NCI-H1048 (cell line): ENCODE measurements around the gene OXLD1.

ENCODE experiments used
- DNase-seq: peaks from one replicate; lab custom pipeline; 2025; lab: John Stamatoyannopoulos, UW

The OXLD1 gene

DNA sequence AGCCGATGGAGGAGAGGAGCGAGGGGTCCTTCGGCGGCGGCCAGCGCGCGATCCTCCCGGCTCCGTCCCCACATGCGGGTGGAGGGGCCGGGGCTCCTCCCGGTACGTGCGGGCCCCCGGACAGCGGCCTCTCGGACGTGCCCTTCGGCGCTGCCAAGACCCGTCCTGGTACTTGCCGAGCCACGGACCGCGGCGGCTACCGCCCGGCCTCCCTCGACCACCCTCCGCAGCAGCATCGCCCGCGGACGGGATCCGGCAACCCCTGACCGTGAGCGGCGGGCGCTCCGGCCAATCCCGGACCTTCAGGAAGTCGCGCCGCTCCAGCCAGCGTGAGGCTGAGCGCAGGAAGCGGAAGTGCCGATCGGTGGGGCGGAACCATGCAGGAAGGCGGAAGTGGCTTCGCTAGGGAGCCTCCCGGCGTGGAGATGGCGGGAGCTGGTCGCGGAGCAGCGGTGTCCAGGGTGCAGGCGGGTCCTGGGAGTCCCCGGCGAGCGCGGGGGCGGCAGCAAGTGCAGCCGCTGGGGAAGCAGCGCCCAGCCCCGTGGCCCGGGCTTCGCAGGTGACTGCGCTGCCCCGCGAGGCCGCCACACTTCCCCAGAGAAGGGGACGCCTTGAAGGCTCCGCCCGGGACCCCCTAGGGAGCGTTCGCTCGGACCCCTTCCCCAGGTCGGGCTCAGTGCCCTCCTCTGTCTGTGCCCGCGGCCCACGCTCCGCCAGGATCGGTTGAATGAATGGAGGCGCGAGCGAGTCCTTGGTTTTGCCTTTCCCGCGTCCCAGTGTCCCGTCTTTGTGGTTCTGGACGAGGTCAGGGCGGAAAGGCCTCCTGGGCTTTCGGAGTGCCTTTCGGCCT is at the start of gene OXLD1, which contains the start of gene CCDC137:
OXLD1 (minus strand) TSS at position 264 of the 850 bp plus-strand sequence; CDS start at position 236, 28 bp downstream.
CCDC137 (plus strand) TSS at position 396 of the 850 bp plus-strand sequence; CDS start at position 426, 30 bp downstream.
- DNase-seq = peak; percentile 82

DNA sequence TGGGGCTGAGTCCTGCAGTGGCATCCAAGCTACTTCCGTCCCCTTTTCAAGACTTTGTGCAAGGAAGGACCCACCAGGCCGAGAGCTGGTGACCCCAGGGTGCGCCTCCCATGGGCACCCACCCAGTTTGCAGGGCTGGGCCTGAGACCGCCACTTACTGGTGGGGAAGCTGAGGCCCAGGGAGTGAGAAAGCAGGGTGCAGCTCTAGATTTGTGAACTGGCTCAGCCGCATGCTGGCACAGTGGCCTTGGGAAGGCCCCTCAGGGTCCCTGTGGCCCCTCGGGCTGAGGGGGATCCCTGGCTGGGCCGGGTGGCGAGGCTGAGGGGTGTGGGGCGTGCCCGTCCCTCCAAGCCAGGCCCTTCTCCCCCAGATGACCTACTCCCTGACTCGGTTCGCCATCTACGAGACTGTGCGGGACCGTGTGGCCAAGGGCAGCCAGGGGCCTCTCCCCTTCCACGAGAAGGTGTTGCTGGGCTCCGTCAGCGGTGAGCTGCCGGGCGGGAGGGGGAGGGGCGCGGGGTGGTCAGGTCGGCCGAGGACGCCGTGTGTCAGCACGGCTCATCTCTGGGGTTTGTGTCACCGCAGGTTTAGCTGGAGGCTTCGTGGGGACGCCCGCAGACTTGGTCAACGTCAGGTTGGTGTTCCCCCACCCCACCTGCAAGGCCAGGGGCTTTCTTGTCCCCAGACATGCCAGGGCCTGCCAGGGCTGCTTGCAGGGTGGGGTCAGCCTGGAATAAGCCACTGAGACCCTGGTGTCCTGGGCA is 48.9 kb upstream of the OXLD1 start:
- DNase-seq = no peak

DNA sequence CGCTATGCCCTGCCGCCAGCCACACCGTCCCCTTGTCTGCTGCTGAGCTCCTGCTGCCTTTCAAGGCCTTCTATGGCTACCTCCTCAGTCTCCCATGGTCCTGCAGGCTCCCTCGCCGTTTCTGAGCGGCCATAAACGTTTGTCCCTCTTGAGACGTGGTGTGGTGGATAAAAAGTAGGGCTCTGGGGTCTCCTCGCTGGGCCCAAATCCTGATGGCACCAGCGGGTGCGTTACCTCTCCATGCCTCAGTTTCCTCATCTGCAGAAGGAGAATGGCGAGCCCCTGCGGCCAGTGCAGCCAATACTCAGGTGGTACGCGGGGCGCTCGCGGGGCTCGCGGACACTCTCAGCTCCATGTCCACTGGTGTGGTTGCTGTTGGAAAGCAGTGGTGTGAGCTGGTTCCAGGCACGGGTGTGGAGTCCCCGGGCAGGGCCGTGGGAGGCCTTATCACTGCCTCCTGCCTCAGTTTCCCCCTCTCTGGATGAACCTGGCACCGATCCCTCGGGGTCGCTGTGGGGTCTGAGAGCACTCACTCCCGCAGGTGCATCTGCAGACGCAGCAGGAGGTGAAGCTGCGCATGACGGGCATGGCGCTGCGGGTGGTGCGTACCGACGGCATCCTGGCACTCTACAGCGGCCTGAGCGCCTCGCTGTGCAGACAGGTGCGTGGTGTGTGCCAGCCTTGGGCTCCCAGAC is 48.2 kb upstream of the OXLD1 start:
- no peak for DNase-seq

DNA sequence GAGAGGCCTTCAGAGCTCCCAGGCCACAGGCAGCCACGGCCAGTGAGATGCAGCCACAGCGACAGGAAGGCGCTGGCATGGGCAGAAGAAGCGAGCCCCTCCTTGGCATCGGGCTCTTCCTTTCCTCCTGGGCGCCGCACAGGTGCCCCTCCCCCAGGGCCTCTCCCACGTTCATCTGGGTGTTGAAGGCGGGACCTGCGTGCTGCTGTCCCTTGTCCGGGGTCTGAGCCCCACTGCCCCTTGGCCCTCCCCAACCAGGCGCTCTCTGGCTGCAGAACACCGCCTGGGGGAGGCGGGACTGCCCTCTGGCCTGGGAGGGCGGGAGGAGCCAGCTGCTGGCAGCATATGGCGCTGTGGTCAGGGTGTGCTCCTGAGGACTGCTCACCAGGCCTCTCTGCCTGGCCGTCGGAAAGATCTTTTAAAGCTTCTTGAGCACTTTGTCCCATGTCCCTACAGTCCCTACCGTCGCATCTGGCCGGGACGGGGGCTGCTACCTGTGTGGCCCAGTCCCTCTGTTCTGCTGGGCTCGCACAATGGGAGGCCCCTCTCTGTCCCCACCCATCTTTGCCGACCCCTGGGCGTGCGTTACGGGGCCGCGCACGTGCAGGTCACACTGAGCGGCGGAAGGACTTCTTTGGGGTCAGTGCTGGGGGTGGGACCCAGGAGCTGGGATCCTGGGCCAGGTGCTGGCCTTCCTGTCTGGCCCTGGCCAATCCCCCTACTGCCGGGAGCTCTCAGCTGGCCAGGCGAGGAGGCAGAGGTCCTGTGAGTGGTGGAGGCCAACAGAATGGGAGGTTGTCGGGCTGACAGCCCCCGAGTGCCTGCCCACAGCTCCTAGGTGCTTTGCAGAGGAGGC is 47.4 kb upstream of the OXLD1 start:
- no peak for DNase-seq

DNA sequence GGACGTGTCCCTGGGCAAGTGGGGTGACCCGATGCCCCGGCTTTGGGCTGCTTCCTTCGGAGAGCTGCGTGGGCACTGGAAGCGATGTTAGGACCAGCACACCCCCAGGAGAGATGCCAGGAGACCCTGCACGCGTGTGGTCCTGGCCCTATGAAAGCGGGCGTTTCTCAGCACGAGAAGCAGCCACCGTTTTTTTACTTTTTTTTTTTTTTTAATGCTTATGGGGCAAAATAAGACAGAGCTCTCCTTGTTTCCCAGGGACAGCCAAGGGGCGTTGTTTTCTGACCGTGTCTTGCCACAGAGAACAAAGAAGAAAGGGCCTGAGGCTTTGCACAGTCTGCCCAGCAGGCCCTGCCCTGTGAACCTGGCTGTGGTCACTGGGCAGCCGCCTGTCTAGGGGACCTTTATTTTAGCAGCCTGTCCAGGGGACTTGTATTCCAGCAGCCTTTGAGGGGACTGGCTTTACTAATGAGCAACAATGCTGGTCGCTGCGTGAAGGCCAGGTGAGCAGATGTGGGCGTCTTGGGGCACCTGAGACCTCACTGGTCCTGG is 46.7 kb upstream of the OXLD1 start:
- DNase-seq = no peak

DNA sequence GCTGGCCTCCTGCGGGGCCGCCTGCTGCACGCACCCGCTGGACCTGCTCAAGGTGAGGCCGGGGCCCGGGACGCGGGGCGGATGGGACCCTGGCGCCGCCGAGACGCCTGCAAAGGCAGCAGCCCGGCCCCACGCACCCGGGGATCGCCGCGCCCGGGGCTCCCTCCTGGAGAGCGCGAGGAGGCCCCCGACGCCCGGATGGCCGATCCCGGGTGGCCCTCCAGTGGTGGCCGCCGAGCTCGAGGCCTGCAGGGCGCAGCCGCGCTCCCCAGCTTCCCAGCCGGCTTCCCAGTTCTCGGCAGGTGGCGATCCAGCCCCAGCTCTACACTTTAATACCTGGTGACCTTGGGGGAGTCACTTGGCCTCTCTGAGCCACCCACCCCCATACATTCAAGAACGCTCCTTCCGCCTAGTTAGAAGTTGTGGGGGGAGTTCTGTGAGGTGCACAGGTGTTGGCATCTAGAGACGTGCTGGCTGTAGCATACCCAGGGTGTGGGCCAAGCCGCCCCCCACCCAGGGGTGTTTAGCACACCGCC is 46.1 kb upstream of the OXLD1 start:
- DNase-seq = no peak

DNA sequence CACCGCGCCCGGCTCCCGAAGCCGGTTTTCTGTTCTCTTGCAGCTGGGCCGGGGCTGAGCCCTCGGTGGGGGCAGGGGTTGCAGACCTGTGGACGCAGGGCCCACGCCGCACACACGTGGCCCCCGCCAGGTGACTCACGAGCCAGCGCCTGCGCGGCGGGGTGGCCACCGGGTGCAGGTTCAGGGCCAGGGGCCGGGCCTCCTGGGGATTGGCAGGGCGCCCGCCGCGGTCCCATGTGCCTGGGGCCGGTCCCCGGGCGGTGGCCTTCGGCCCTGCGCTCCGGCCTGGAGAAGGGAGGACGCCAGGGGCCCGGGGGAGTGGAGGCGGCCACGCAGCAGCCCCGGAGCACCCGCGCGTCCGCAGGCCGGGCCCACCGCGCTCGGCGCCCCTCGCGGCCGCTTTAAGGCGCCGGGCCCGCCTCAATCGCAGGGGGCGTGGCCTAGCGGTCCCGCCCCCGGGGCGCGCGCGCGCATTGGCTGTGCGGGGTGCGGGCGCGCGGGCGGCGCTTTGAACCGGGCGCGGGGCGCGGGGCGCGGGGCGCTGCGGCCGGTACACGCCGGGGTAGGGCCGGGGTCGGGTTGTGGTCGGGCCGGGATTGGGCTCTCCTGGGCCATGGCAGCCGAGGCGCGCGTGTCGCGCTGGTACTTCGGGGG is 45.5 kb upstream of the OXLD1 start, which contains the start of gene SLC25A10:
SLC25A10 (plus strand) TSS at position 471 of the 654 bp plus-strand sequence; CDS start at position 614, 143 bp downstream.
- DNase-seq = peak; percentile 52

DNA sequence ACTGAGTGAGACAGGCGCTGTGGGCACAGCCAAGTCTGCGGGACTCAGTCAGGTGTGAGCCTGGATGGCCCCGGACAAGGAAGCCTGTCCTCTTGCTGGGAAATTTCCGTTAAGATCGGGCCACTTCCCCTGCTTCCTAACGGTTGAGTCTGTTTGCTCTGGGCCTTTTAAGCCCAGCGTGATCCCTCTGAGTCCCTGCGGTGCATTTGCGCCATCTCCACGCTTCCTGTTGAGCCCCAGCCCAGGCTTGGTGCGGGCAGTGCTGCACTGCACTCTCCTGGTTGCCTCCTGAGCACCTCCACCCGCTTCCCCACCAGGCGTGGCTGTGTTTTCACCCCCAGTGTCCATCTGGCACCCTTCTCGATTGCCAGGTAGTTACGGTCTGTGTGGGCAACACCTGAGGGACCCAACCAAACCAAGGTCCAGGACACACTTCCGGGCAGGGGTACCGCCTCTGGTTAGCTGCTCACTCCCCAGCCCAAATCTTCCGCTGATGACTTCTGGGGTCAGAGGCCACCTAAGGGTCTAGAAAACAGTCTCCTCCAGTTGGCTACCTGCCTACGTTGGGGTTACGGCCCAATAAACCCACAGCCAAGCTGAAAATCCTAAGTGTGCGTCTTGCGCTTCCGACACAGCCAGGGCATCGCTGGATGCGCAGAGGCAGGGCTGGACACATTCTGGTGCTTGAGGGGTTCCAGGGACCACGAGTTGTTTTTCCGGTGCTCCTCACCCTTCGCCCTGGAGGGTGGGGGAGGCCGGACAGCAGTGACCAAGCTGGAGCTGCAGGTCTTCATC is 44.3 kb upstream of the OXLD1 start:
- no peak for DNase-seq

DNA sequence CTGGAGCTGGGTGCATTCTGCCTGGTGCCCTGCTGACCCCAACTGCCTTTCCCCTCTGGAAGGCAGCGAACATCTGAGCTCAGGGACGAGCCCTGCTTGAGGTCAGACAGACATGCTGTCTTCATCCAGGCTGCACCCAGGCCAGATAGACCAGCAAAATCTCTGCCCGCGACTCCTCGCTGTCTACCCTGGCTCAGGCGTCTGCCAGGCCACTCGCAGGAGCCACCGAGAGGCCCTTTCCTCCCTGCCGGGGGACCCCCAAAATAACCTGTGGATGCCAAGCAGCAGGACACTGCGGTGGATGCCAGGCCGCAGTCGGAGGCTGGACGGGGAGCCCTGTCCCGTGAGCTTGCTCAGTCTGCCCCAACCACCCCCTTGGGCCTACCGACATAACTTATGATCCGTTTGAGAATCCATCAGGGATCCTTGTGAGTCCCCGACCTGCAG is 42.4 kb upstream of the OXLD1 start:
- no peak for DNase-seq

DNA sequence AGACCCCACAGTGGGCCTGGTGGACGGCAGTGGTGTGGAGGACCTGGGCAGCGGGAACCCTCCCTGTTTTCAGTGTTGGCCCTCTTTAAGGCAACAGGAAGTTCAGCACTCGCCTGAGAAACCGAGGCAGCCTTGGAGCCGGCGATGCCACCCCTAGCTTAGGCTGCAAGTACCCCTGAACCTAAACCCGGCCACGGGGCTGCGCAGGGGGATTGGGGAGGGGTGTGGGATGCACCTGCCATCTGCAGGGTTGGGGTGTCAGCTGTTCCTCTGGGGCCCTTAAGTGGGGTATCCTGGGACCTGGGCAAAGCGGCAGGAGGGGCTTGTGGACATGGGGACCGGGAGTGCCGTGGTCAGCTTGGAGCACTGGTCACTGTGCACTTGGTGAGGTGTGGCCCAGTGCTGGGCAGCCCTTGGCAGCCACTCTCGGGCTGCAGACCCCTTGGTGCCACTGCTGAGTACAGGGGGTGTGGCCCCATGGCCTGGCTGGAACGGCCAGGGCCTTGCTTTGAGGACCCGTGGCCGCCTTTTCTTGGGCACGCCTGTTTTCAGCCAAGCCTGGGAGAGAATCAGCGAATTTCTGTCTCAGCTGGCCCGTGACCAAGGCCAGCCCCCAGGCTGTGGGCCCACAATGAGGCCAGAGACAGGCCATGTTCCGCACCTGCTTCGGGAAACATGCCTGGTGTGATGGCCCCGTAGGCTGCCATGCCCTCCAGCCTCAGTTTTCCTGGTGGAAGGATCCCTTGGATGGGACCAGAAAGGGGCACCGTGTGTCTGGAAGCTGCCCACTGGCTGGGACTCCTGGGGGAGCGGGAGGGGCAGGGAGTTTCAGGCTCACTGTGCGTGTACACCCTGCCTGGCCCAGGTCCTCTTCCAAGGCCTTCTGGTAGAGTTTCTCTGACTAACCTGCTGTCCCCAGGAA is 41.6 kb upstream of the OXLD1 start:
- no peak for DNase-seq

DNA sequence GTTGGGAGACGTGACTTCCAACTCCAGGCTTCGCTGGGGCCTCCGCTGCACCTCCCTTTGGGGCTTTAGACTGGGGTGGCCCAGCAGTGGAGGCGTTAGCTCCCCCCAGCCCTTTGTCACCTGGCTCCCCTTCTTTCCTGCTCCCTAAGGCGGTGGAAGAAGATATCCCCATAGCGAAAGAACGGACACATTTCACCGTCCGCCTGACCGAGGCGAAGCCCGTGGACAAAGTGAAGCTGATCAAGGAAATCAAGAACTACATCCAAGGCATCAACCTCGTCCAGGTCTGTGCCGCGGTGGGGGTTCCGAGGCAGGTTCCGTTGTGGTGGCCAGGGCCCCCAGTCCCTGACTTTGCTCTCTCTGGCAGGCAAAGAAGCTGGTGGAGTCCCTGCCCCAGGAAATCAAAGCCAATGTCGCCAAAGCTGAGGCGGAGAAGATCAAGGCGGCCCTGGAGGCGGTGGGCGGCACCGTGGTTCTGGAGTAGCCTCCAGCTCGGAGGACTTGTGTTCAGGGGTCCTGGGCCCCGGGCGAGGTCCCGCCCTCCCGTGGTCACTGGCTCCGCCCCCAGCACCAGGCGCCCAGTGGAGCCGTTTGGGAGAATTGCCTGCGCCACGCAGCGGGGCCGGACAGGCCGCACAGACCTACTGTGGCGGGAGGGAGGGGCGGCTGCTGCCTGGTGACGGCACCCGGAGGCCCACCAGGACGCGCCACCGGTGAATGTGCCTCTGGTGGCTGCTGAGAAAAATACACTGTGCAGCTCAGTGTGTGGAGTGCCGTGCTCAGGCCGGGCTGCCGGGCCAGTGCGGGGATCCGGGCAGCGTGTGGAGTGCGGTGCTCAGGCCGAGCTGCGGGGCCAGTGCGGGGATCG is 40.6 kb upstream of the OXLD1 start:
- DNase-seq = no peak

DNA sequence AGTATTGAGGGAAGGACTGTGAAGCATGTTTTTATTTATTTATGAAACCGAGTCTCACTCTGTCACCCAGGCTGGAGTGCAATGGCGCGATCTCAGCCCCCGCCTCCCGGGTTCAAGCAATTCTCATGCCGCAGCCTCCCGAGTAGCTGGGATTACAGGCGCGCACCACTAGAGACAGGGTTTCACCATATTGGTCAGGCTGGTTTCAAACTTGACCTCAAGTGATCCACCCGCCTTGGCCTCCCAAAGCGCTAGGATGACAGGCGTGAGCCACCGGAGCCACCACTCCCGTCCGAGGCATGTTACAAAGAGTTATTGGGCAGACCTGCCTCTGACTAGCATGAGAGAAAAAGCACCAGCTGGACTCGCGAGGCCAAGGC is 39.8 kb upstream of the OXLD1 start:
- DNase-seq = no peak

DNA sequence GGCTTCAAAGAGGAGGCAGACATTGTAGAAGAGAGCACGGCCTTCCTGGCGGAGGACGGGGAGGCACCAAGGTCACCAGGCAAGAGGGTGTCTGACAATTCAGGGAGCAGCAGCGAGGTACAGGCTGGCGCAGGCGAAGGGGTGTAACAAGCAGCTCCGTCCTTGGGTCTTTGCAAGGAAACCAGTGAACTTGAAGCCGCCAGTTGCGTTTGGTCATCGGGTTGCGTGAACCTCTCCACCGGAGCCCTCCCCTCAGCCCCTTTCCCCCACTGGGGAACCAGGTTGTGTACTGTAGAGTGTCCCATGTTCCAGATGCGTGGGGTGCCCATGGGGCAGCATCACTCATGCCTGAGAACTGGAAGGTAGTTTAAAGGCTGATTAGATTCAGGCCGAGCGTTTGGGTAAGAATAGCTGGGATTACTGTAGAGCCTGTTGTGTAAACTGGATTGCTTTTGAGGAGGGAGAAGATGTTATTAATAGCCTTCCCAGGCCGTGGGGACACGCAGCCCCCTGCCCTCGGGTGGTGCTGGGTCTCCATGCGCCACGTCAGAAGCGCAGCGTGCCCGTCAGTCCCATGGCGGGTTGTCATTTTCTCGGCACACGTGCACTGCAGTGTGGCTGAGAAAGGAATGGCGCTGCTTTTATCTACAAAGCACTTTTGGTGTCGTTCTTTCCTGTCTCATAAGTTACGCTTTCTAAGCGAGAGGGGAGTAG is 39.3 kb upstream of the OXLD1 start:
- no peak for DNase-seq

DNA sequence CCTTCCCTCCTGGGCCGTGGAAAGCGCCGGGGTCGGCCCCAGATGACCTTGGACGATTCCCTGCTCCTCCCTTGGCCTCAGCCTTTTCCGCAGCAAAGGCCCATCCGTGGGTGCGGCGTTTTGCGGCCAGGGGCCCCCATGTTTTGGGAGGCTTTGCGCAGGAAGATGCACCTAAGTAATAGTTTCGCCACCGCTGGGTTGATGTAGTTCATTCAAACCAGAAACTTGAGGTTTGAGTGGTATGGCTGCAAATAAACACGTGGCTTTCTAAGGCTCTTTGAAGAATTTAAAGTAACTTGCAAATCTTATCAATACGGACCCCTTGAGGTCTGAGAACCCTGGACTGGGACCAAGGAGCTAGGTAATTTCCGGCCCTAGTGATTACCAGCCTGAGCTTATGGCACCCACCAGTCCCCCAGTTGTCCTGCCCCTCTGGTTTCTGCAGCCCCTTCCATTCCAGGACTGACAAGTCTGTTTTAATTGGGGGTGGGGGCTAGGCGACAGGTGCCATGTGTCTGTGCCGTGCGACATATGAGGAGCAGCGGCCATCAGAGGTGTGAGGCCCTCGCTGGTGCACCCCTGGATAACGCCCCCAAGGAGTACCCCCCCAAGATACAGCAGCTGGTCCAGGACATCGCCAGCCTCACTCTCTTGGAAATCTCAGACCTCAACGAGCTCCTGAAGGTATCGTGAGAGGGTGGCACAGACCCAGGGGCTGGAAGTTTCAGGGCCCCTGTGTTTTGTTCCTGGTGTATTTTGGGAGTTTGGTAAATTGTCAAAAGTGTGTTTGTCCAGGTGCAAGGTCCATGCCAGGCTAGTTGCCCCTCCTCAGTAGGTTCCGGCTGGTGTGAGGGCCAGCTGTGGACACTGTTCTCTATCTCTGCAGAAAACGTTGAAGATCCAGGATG is 37.6 kb upstream of the OXLD1 start:
- DNase-seq = no peak

DNA sequence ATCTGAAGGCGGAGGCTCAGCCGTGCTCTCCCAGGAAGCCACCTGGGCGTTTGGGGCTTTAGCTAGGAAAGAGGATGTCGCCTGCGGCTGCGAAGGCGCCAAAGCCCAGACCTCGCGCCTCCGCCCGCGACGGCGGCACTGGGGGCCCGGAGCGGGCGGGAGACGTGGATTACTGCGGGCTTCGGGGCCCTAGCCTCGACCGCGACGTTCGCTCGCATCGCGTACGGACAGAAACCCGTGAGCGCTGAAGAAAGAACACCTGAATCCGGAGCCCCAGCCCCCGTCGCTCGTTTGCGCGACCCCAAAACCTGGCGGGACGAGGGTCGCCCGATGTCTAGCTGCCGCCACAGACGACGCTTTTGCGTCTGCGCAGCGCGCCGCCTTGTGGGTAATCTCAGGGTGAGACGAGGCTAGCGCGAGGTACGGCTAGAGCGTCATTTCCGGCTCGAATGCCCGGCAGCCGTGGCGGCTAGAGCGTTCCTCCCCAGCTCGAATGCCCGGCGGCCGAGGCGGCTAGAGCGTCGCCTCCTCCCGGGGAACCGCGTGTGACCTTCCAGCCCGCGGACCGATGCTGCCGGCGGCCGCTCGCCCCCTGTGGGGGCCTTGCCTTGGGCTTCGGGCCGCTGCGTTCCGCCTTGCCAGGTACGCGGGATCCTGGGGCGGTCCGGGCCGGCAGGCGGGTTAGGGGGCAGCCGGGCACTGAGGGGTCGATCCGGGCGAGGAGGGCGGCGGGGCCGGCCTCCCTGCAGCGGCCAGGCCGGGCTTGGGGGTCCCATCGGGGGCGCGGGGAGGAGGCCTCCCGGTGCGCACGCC is 36.7 kb upstream of the OXLD1 start, which contains the start of gene MRPL12:
MRPL12 (plus strand) TSS at position 434 of the 813 bp plus-strand sequence; CDS start at position 569, 135 bp downstream.
- DNase-seq = peak; percentile 84
